ENCODE data around the gene SLC30A4. TPM values are rescaled to one million over a fixed set of nuclear protein-coding genes. Genes with fewer than 3 reads are reported as not detected.

Gene SLC30A4
- polyA plus RNA-seq, 1 of the 3 experiments (the other 2 are of a cell fraction), result 1.9 TPM

GRCh38 chr15:45457220-45457619 lies 65.3 kb downstream of the SLC30A4 start:
- no peaks in the 10 kb centered on the region for H3K27me3 ChIP-seq (ENCODE audit: insufficient read depth)
- no peak overlapping the region; the same call in 1 of the 2 replicates for H2AFZ ChIP-seq (ENCODE audit: low read depth)
- peak overlapping the region; percentile 59 for H3K9ac ChIP-seq
- peak overlapping the region in 1 of 2 experiments; percentile 94; a peak in 3 of 4 replicates for H3K27ac ChIP-seq (ENCODE audit: low read depth in 2 of 2, low read length in 1 of 2)
- no peaks in the 10 kb centered on the region for H4K20me1 ChIP-seq (ENCODE audit: insufficient read depth)
- no peaks in the 10 kb centered on the region for H3K9me2 ChIP-seq
- peak overlapping the region in 1 of 2 experiments; percentile 67; a peak in 1 of 4 replicates for H3K4me3 ChIP-seq (ENCODE audit: low read depth in 2 of 2, low read length in 1 of 2)
- ChIA-PET CTCF (interaction anchor here (0.6 to 4.8 kb wide), 77 partner anchors 9 to 434 kb away, joined by 3 to 131 read pairs (median 7); partner anchors contain the start of genes BLOC1S6, DUOX1, DUOXA1 and SHF), POLR2A (interaction anchor here (0.8 kb wide), 1 partner anchor 55 kb away, joined by 3 read pairs; a partner anchor contains a TSS)
- H3K79me2 ChIP-seq (ENCODE audit: insufficient read depth), result no peaks in the 10 kb centered on the region
- peaks cover 10 to 21% of the 10 kb centered on the region in 2 experiments for H3K4me1 ChIP-seq (ENCODE audit: control insufficient read depth in 1 of 2, insufficient read depth in 2 of 2, low read depth in 1 of 2, low read length in 1 of 2)
- no peak for DNase-seq
- no peaks in the 10 kb centered on the region for H3K9me3 ChIP-seq
- TF ChIP-seq CTCF (IDR thresholded peaks at IDR 0.05), result no peak
- no peak for TF ChIP-seq RXRA (IDR thresholded peaks at IDR 0.05; ENCODE audit: borderline replicate concordance, low read depth)
- TF ChIP-seq MXI1 (IDR thresholded peaks at IDR 0.05; ENCODE audit: low read depth, low read length), result no peak
- TF ChIP-seq NRF1 (IDR thresholded peaks at IDR 0.05; ENCODE audit: low read depth, low read length), result no peak
- TF ChIP-seq EZH2phosphoT487 (IDR thresholded peaks at IDR 0.05; ENCODE audit: borderline replicate concordance, low read depth), result no peak
- TF ChIP-seq EP300 (IDR thresholded peaks at IDR 0.05; ENCODE audit: borderline replicate concordance in 1 of 2, low read depth in 1 of 2, low read length in 1 of 2), result no peak
- no peak for TF ChIP-seq REST (IDR thresholded peaks at IDR 0.05; ENCODE audit: low read depth, low read length)
- no peak for TF ChIP-seq SIN3A (IDR thresholded peaks at IDR 0.05; ENCODE audit: borderline replicate concordance, low read depth, low read length)
- TF ChIP-seq, protein P1, sequence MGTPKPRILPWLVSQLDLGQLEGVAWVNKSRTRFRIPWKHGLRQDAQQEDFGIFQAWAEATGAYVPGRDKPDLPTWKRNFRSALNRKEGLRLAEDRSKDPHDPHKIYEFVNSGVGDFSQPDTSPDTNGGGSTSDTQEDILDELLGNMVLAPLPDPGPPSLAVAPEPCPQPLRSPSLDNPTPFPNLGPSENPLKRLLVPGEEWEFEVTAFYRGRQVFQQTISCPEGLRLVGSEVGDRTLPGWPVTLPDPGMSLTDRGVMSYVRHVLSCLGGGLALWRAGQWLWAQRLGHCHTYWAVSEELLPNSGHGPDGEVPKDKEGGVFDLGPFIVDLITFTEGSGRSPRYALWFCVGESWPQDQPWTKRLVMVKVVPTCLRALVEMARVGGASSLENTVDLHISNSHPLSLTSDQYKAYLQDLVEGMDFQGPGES (IDR thresholded peaks at IDR 0.05; ENCODE audit: low read depth, low read length), result no peak
- no peak for TF ChIP-seq USF1 (IDR thresholded peaks at IDR 0.05; ENCODE audit: borderline replicate concordance, low read depth)
- no peak for TF ChIP-seq NFIC (IDR thresholded peaks at IDR 0.05; ENCODE audit: borderline replicate concordance)
- TF ChIP-seq SMC3 (IDR thresholded peaks at IDR 0.05; ENCODE audit: low read depth, low read length), result no peak
- TF ChIP-seq RAD21 (IDR thresholded peaks at IDR 0.05; ENCODE audit: low read length), result no peak
- no peak for TF ChIP-seq RCOR1 (IDR thresholded peaks at IDR 0.05; ENCODE audit: low read length)
- no peak for TF ChIP-seq GABPA (IDR thresholded peaks at IDR 0.05; ENCODE audit: low read depth)
- peaks cover 29% of the 10 kb centered on the region for H3F3A ChIP-seq (replicated peaks; ENCODE audit: insufficient read depth)
- peak overlapping the region; percentile 73 for H3K4me2 ChIP-seq
- WGBS (ENCODE audit: low lambda C conversion rate), result 57% methylated on average over 5 of the region's 5 CpGs
- no peaks in the 10 kb centered on the region for H3K36me3 ChIP-seq (replicated peaks in 1 of 2; ENCODE audit: control insufficient read depth in 1 of 2, insufficient read depth in 2 of 2, low read length in 1 of 2)
